H9 (cell line): ENCODE measurements around the gene OR52W1. TPM values are rescaled to one million over a fixed set of nuclear protein-coding genes. Genes with fewer than 3 reads are reported as not detected.

Experiments used
- DNase-seq: peaks from one replicate; pipeline ENCODE4 v3.0.0-alpha.2; 2017
- H2AFZ ChIP-seq: one replicate; pipeline ENCODE4 v1.6.1; 2013; ENCODE audit warnings: mild to moderate bottlenecking, low read length, control low read depth, moderate library complexity
- H2AK5ac ChIP-seq: 2 replicates; pipeline ENCODE4 v1.6.1; 2013; ENCODE audit warnings: low read length, control low read depth, mixed read lengths; ENCODE audit not compliant: insufficient read length
- H2BK120ac ChIP-seq: one replicate; pipeline ENCODE4 v1.6.1; 2013; ENCODE audit warnings: low read depth, mild to moderate bottlenecking, low read length, control low read depth, inconsistent platforms; ENCODE audit not compliant: poor library complexity, severe bottlenecking
- H2BK12ac ChIP-seq: 2 replicates; pipeline ENCODE4 v1.6.1; 2013; ENCODE audit warnings: low read length, control low read depth, mixed read lengths, low read depth; ENCODE audit not compliant: insufficient read length
- H2BK15ac ChIP-seq: 2 replicates; pipeline ENCODE4 v1.6.1; 2013; ENCODE audit warnings: low read depth, low read length, control low read depth
- H2BK20ac ChIP-seq: one replicate; pipeline ENCODE4 v1.6.1; 2013; ENCODE audit warnings: low read depth, mild to moderate bottlenecking, low read length, control low read depth, inconsistent platforms; ENCODE audit not compliant: poor library complexity, severe bottlenecking
- H2BK5ac ChIP-seq: 2 replicates; pipeline ENCODE4 v1.6.1; 2013; ENCODE audit warnings: low read length, control low read depth, mixed read lengths; ENCODE audit not compliant: insufficient read length
- H3K14ac ChIP-seq: 2 replicates; pipeline ENCODE4 v1.6.1; 2013; ENCODE audit warnings: low read length, control low read depth; ENCODE audit not compliant: insufficient read depth
- H3K18ac ChIP-seq: 2 replicates; pipeline ENCODE4 v1.6.1; 2013; ENCODE audit warnings: low read depth, mild to moderate bottlenecking, mixed read lengths, low read length, control low read depth; ENCODE audit not compliant: insufficient read length
- H3K23ac ChIP-seq: 2 replicates; pipeline ENCODE4 v1.6.1; 2013; ENCODE audit warnings: low read length, control low read depth, mixed read lengths, low read depth; ENCODE audit not compliant: insufficient read length
- H3K23me2 ChIP-seq: 2 replicates; pipeline ENCODE4 v1.6.1; 2013; ENCODE audit warnings: low read depth, mild to moderate bottlenecking, mixed read lengths, low read length, control low read depth; ENCODE audit not compliant: insufficient read length, poor library complexity, severe bottlenecking
- H3K27ac ChIP-seq: 2 replicates; pipeline ENCODE4 v1.5.1; 2013; ENCODE audit warnings: low read length, control low read depth, mixed read lengths, low read depth; ENCODE audit not compliant: insufficient read length
- H3K27me3 ChIP-seq: 2 replicates; pipeline ENCODE4 v1.6.1; 2013; ENCODE audit warnings: low read length, control low read depth, inconsistent platforms; ENCODE audit not compliant: insufficient read depth
- H3K4ac ChIP-seq: 2 replicates; pipeline ENCODE4 v1.6.1; 2013; ENCODE audit warnings: low read depth, mild to moderate bottlenecking, control low read depth, inconsistent platforms, low read length, moderate library complexity
- H3K4me1 ChIP-seq: 2 replicates; pipeline ENCODE4 v1.6.1; 2013; ENCODE audit warnings: low read length, control low read depth, inconsistent platforms; ENCODE audit not compliant: insufficient read depth
- H3K4me2 ChIP-seq: 2 replicates; pipeline ENCODE4 v1.6.1; 2013; ENCODE audit warnings: low read length, control low read depth, mixed read lengths; ENCODE audit not compliant: insufficient read length, insufficient read depth
- H3K56ac ChIP-seq: 2 replicates; pipeline ENCODE4 v1.6.1; 2013; ENCODE audit warnings: low read depth, mild to moderate bottlenecking, mixed read lengths, low read length, control low read depth; ENCODE audit not compliant: insufficient read length
- H3K79me1 ChIP-seq: 2 replicates; pipeline ENCODE4 v1.6.1; 2013; ENCODE audit warnings: low read depth, mild to moderate bottlenecking, moderate library complexity, low read length, control low read depth, inconsistent platforms; ENCODE audit not compliant: insufficient read depth, poor library complexity, severe bottlenecking
- H3K79me2 ChIP-seq: 2 replicates; pipeline ENCODE4 v1.6.1; 2013; ENCODE audit warnings: low read length, control low read depth, inconsistent platforms; ENCODE audit not compliant: insufficient read depth
- H3K9ac ChIP-seq: 2 replicates; pipeline ENCODE4 v1.6.1; 2013; ENCODE audit warnings: low read length, control low read depth, mixed read lengths; ENCODE audit not compliant: insufficient read length; ENCODE audit errors: extremely low read depth
- H3K9me3 ChIP-seq: one replicate; pipeline ENCODE4 v1.6.1; 2013; ENCODE audit warnings: low read depth, low read length, inconsistent platforms; ENCODE audit not compliant: control insufficient read depth
- H3T11ph ChIP-seq: one replicate; pipeline ENCODE4 v1.6.1; 2013; ENCODE audit warnings: mild to moderate bottlenecking, low read length, control low read depth, inconsistent platforms
- H4K20me1 ChIP-seq: one replicate; pipeline ENCODE4 v1.6.1; 2013; ENCODE audit not compliant: control insufficient read depth, insufficient read length, insufficient read depth
- H4K5ac ChIP-seq: 2 replicates; pipeline ENCODE4 v1.6.1; 2013; ENCODE audit warnings: low read depth, mild to moderate bottlenecking, mixed read lengths, low read length, control low read depth; ENCODE audit not compliant: insufficient read length
- H4K8ac ChIP-seq: replicated peaks from 2 replicates; pipeline ENCODE4 v1.6.1; 2013; ENCODE audit warnings: low read length, control low read depth, mixed read lengths, low read depth; ENCODE audit not compliant: insufficient read length
- H4K91ac ChIP-seq: 2 replicates; pipeline ENCODE4 v1.6.1; 2013; ENCODE audit warnings: low read depth, mild to moderate bottlenecking, moderate library complexity, mixed read lengths, low read length, control low read depth; ENCODE audit not compliant: insufficient read length
- H3K27ac Mint-ChIP-seq, 3 experiments: 2 replicates in 2 of 3; 3 replicates in 1 of 3; pipeline ENCODE4 v1.8.0; 2020 to 2021; ENCODE audit warnings: mixed read lengths in 3 of 3, mild to moderate bottlenecking in 1 of 3, moderate library complexity in 1 of 3
- H3K27me3 Mint-ChIP-seq: 2 replicates; pipeline ENCODE4 v1.8.0; 2021; ENCODE audit warnings: low read depth, mild to moderate bottlenecking, moderate library complexity, mixed read lengths
- H3K36me3 Mint-ChIP-seq, 3 experiments: 2 replicates in 2 of 3; 3 replicates in 1 of 3; pipeline ENCODE4 v1.8.0; 2020 to 2021; ENCODE audit warnings: low read depth in 3 of 3, mixed read lengths in 3 of 3; ENCODE audit not compliant: insufficient read depth in 1 of 3
- H3K4me1 Mint-ChIP-seq, 2 experiments: 2 replicates each; pipeline ENCODE4 v1.8.0; 2020; ENCODE audit warnings: mixed read lengths in 2 of 2
- H3K4me3 Mint-ChIP-seq, 2 experiments: 2 replicates in 1 of 2; 3 replicates in 1 of 2; pipeline ENCODE4 v1.8.0; 2020 to 2021; ENCODE audit warnings: mild to moderate bottlenecking in 2 of 2, mixed read lengths in 2 of 2, moderate library complexity in 1 of 2
- H3K9me3 Mint-ChIP-seq, 2 experiments: 2 replicates in 1 of 2; 3 replicates in 1 of 2; pipeline ENCODE4 v1.8.0; 2020; ENCODE audit warnings: mild to moderate bottlenecking in 2 of 2, mixed read lengths in 2 of 2, moderate library complexity in 1 of 2
- CTCF ChIP-seq: fragments of 200-600 bp; sonication (generic); conservative IDR thresholded peaks from 3 replicates; pipeline ENCODE4 v1.8.0; 2021; ENCODE audit warnings: antibody characterized with exemption, mild to moderate bottlenecking
- WGBS: extraction: QIAGEN DNeasy Blood & Tissue Kit; methylation state at CpG from one replicate; pipeline ENCODE4 v1.1.7; 2013; ENCODE audit warnings: missing lambda C conversion rate, low lambda C conversion rate, mixed read lengths; ENCODE audit not compliant: insufficient read length; ENCODE audit errors: extremely low coverage; 5-methylcytosine and 5-hydroxymethylcytosine counted together
- total RNA-seq: library from RNA; stranded (reverse); gene quantifications from 2 replicates; pipeline ENCODE4 v1.2.1, GENCODE V29; 2021

The OR52W1 gene
- total RNA-seq, 1 experiment from 2014 or later = not detected

DNA sequence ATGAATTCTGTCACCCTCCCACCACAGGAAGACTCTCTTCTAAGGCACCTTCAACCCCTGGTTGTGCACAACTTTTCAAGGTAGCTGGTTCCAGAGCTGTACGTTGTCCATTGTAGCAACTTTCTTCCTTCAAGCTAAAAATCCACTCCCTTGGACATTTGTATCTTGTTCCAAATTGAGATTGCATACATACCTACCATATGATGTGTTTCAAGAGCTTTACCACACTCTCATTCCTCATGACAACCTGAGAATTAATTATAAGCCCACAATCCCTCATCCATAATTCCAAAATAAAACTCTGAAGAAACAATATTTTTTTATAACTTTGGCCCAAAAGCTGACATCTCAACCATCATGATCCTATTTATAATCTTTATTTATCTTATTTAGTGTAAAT lies 3.0 kb downstream of the OR52W1 start:
- no peak overlapping the region for H2AFZ ChIP-seq
- H3K4me1 ChIP-seq = peaks cover 3% of the 10 kb centered on the region; the same call in 1 of the 2 replicates
- no peak overlapping the region for H2AK5ac ChIP-seq
- Mint-ChIP-seq H3K9me3 (no peaks in the 10 kb centered on the region), H3K27me3 (no peaks in the 10 kb centered on the region), H3K4me1 (peaks cover 8% of the 10 kb centered on the region in 2 experiments), H3K4me3 (no peak overlapping the region), H3K36me3 (peaks cover 0 to 5% (median 0%) of the 10 kb centered on the region in 3 experiments; a peak in 2 of 7 replicates), H3K27ac (no peak overlapping the region)
- H3K4ac ChIP-seq = no peak overlapping the region
- H4K8ac ChIP-seq = no peak overlapping the region
- H2BK12ac ChIP-seq = no peak overlapping the region
- no peaks in the 10 kb centered on the region for H3K79me1 ChIP-seq
- no peak overlapping the region for H3K14ac ChIP-seq
- no peak overlapping the region for H2BK120ac ChIP-seq
- H2BK20ac ChIP-seq = no peak overlapping the region
- H3K27ac ChIP-seq = no peak overlapping the region
- no peaks in the 10 kb centered on the region for H3K23me2 ChIP-seq
- H4K20me1 ChIP-seq = no peaks in the 10 kb centered on the region
- H3K79me2 ChIP-seq = no peaks in the 10 kb centered on the region
- H3K56ac ChIP-seq = no peak overlapping the region
- DNase-seq = no peak
- no peak overlapping the region for H3K23ac ChIP-seq
- no peak overlapping the region for H3K9ac ChIP-seq
- H2BK15ac ChIP-seq = no peak overlapping the region
- H3T11ph ChIP-seq = no peak overlapping the region
- no peaks in the 10 kb centered on the region for H3K9me3 ChIP-seq
- WGBS = no CpG with 5 or more reads among the region's 1 CpG
- TF ChIP-seq CTCF = no peak
- H4K91ac ChIP-seq = no peak overlapping the region
- no peak overlapping the region for H4K5ac ChIP-seq
- H2BK5ac ChIP-seq = no peak overlapping the region
- no peak overlapping the region for H3K18ac ChIP-seq
- no peak overlapping the region for H3K4me2 ChIP-seq
- H3K27me3 ChIP-seq = no peaks in the 10 kb centered on the region
